Spleen (tissue), 11 donors: ENCODE results near the gene ATP8A2. TPM values are rescaled to one million over a fixed set of nuclear protein-coding genes. Genes with fewer than 3 reads are reported as not detected.

Experiments used
- DNase-seq: peaks from one replicate; pipeline ENCODE4 v3.0.0-alpha.2; 2020
- H3K27ac ChIP-seq, 8 donors: fragments of 200-600 bp; sonication (generic) in 7 of 8; 1 replicate in 4 of 8; 2 replicates in 4 of 8; pipeline versions ENCODE4 v1.5.0 to v1.8.0; 2016 to 2021; ENCODE audit warnings: inconsistent platforms in 4 of 8, mild to moderate bottlenecking in 4 of 8, moderate library complexity in 1 of 8
- H3K27me3 ChIP-seq, 7 donors: fragments of 200-600 bp; sonication (generic) in 6 of 7; replicated peaks in 1 of 7; 1 replicate in 4 of 7; 2 replicates in 3 of 7; pipeline versions ENCODE4 v1.5.0 to v1.8.0; 2016 to 2021; ENCODE audit warnings: inconsistent platforms in 3 of 7, mild to moderate bottlenecking in 1 of 7
- H3K36me3 ChIP-seq, 6 donors: fragments of 200-600 bp; sonication (generic) in 5 of 6; 1 replicate in 4 of 6; 2 replicates in 2 of 6; pipeline versions ENCODE4 v1.5.0 to v1.8.0; 2016 to 2021; ENCODE audit warnings: inconsistent platforms in 2 of 6
- H3K4me1 ChIP-seq, 6 donors: fragments of 200-600 bp; sonication (generic) in 5 of 6; 1 replicate in 3 of 6; 2 replicates in 3 of 6; pipeline versions ENCODE4 v1.5.0 to v1.8.0; 2016 to 2021; ENCODE audit warnings: inconsistent platforms in 3 of 6
- H3K4me3 ChIP-seq, 8 donors: fragments of 200-600 bp; sonication (generic) in 7 of 8; 1 replicate in 4 of 8; 2 replicates in 4 of 8; pipeline versions ENCODE4 v1.5.0 to v1.8.0; 2016 to 2021; ENCODE audit warnings: inconsistent platforms in 4 of 8, mild to moderate bottlenecking in 4 of 8, moderate library complexity in 2 of 8
- H3K9me3 ChIP-seq, 8 donors: fragments of 200-600 bp; sonication (generic) in 7 of 8; 1 replicate in 4 of 8; 2 replicates in 4 of 8; pipeline versions ENCODE4 v1.5.0 to v1.8.0; 2016 to 2021; ENCODE audit warnings: inconsistent platforms in 4 of 8
- CTCF ChIP-seq, 11 experiments: fragments of 200-600 bp in 7 of 11; fragments of 450-650 bp in 4 of 11; sonication (generic) in 4 of 11; IDR thresholded peaks in 8 of 11; conservative IDR thresholded peaks in 3 of 11; 1 replicate in 7 of 11; 2 replicates in 4 of 11; pipeline versions ENCODE4 v1.4.0 to v1.8.0; 2016 to 2021; ENCODE audit warnings: antibody characterized with exemption in 11 of 11, inconsistent platforms in 4 of 11, mild to moderate bottlenecking in 1 of 11
- POLR2A ChIP-seq, 3 donors: fragments of 450-650 bp; IDR thresholded peaks; one replicate each; pipeline ENCODE4 v1.5.1; 2017; ENCODE audit warnings: antibody characterized with exemption in 3 of 3, mild to moderate bottlenecking in 1 of 3
- POLR2AphosphoS5 ChIP-seq, 3 donors: sonication (generic); formaldehyde crosslinking; IDR thresholded peaks; one replicate each; pipeline ENCODE4 v1.5.1; 2017; ENCODE audit warnings: antibody characterized with exemption in 3 of 3
- WGBS, 5 donors: extraction: QIAGEN DNeasy Blood & Tissue Kit in 3 of 5; methylation state at CpG; one replicate each; pipeline versions ENCODE4 v1.1.5 to v1.1.7; 2013 to 2018; 5-methylcytosine and 5-hydroxymethylcytosine counted together
- intact Hi-C: fragments of 100-400 bp; cut with DNase I; formaldehyde crosslinking; loops from one replicate; pipeline ENCODE4 v1.15.0; 2023; ENCODE audit warnings: low total_unique reads
- polyA plus RNA-seq, 3 donors: library from polyadenylated mRNA; stranded (reverse); fragments of 200-250 nt; gene quantifications; one replicate each; pipeline ENCODE4 v1.2.1, GENCODE V29; 2013
- total RNA-seq, 7 donors: library from RNA; depleted of rRNA in 3 of 7; stranded (reverse); fragments of >200 nt in 3 of 7; fragmentation: NEBNext Ultra II Directional in 4 of 7; extraction: Animal tissue kit (Norgen Biotek cat#: 25700) in 4 of 7; gene quantifications; one replicate each; pipeline versions ENCODE4 v1.1.0 to v1.2.1, GENCODE V29; 2016 to 2021
- donor health status: healthy with polysubstance abuse.
- donor health status: DM: no; HTN: no; CAD: no; lungs with moderate emphysema.
- donor health status: DM: no; HTN: no; CAD: no.
- donor health status: Bipolar disorder and iron deficiency.
- donor health status: healthy.
- donor health status: DM: no; HTN: no; CAD: no.
- donor health status: DM: yes; HTN: yes; CAD: no.

The ATP8A2 gene
- total and polyA plus RNA-seq, 10 donors, result 0.09 to 0.46 (median 0.25) TPM

GRCh38 chr13:25660996-25661395, 289.2 kb downstream of the ATP8A2 start:
- no peak for DNase-seq
- intact Hi-C loops, result no loop called here
- 80 to 85% (median 81%) methylated on average over 5 of the region's 5 CpGs for WGBS, 5 donors
- no peaks in the 10 kb centered on the region for H3K27me3 ChIP-seq
- H3K36me3 ChIP-seq, result no peaks in the 10 kb centered on the region
- no peaks in the 10 kb centered on the region for H3K4me1 ChIP-seq
- H3K9me3 ChIP-seq, result no peaks in the 10 kb centered on the region
- H3K4me3 ChIP-seq, result no peak overlapping the region
- no peak for TF ChIP-seq POLR2AphosphoS5 (IDR thresholded peaks at IDR 0.05)
- TF ChIP-seq POLR2A (IDR thresholded peaks at IDR 0.05), result no peak
- TF ChIP-seq CTCF (IDR thresholded peaks at IDR 0.05 in 8 of 11, conservative IDR thresholded peaks at IDR 0.05 in 3 of 11), result no peak
- H3K27ac ChIP-seq, result no peak overlapping the region

GRCh38 chr13:25662516-25662915, 290.7 kb downstream of the ATP8A2 start:
- DNase-seq, result no peak
- H3K4me1 ChIP-seq, result no peaks in the 10 kb centered on the region
- 58 to 77% (median 67%) methylated on average over 1 of the region's 1 CpG for WGBS, 5 donors
- no peaks in the 10 kb centered on the region for H3K36me3 ChIP-seq
- intact Hi-C loops, result no loop called here
- H3K27me3 ChIP-seq, result no peaks in the 10 kb centered on the region
- H3K27ac ChIP-seq, result no peak overlapping the region
- TF ChIP-seq POLR2AphosphoS5 (IDR thresholded peaks at IDR 0.05) (no peak), POLR2A (IDR thresholded peaks at IDR 0.05) (no peak), CTCF (IDR thresholded peaks at IDR 0.05 in 8 of 11, conservative IDR thresholded peaks at IDR 0.05 in 3 of 11) (no peak)
- H3K9me3 ChIP-seq, result no peaks in the 10 kb centered on the region
- H3K4me3 ChIP-seq, result no peak overlapping the region

- DNase-seq, result no peak
- no peak for TF ChIP-seq POLR2AphosphoS5 (IDR thresholded peaks at IDR 0.05)
- TF ChIP-seq POLR2A (IDR thresholded peaks at IDR 0.05), result no peak
- no peak for TF ChIP-seq CTCF (IDR thresholded peaks at IDR 0.05 in 8 of 11, conservative IDR thresholded peaks at IDR 0.05 in 3 of 11)
- Histone ChIP-seq H3K4me3 (no peak overlapping the region), H3K27ac (no peak overlapping the region), H3K36me3 (no peaks in the 10 kb centered on the region), H3K9me3 (peaks cover 0 to 26% (median 17%) of the 10 kb centered on the region in 8 donors), H3K27me3 (peaks cover 0 to under 1% (median 0%) of the 10 kb centered on the region in 7 donors), H3K4me1 (no peaks in the 10 kb centered on the region)
- intact Hi-C loops, result no loop called here
Measured at GRCh38 chr13:25668345-25668744, 296.6 kb downstream of the ATP8A2 start.

- DNase-seq, result no peak
- Histone ChIP-seq H3K9me3 (peaks cover 0 to 17% (median 9%) of the 10 kb centered on the region in 8 donors), H3K27me3 (peaks cover 0 to 11% (median 0%) of the 10 kb centered on the region in 7 donors), H3K4me1 (no peaks in the 10 kb centered on the region), H3K27ac (no peak overlapping the region), H3K36me3 (no peaks in the 10 kb centered on the region), H3K4me3 (no peak overlapping the region)
- 83 to 93% (median 90%) methylated on average over 5 of the region's 5 CpGs for WGBS, 5 donors
- no peak for TF ChIP-seq POLR2A (IDR thresholded peaks at IDR 0.05)
- TF ChIP-seq POLR2AphosphoS5 (IDR thresholded peaks at IDR 0.05), result no peak
- no peak for TF ChIP-seq CTCF (IDR thresholded peaks at IDR 0.05 in 8 of 11, conservative IDR thresholded peaks at IDR 0.05 in 3 of 11)
- intact Hi-C loops, result no loop called here
Measured at GRCh38 chr13:25673711-25674110, 301.9 kb downstream of the ATP8A2 start.
